ENCODE measurements around the gene SH3PXD2A.

The SH3PXD2A gene

DNA sequence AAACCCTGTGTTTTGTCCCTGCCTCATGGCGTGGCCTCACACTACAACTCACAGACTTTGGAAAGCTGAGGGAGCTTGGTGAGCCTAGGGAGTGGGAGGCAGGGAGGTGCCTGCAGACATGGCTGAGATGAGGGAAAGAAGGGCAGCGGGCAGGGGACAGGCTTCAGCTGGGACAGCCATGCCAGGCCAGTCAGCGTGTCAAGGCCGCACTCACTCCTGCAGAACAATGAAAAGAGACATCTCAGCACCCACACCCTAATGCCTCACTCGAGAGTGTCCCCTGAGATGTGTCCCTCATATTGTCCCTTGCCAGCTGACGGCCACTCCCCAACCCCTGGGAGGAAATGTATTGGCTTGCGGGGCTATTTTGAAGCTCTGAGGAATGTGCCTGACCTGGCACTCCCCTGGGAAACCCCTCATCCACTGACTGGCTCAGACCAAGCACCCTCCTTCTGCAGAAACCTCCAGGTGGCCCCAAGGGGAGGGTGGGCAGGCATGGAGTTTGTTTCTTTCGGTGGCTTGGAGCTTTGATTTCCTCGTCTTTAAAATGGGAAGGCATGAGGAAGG, 31.6 kb downstream of the SH3PXD2A start:
- Histone ChIP-seq H3K9me3 (ENCODE audit: control insufficient read depth, low read length) (no peaks in the 10 kb centered on the region), H2AFZ (no peak overlapping the region), H3K79me2 (no peaks in the 10 kb centered on the region), H3K9ac (no peak overlapping the region), H3K36me3 (ENCODE audit: control insufficient read depth, insufficient read depth, low read length) (no peaks in the 10 kb centered on the region), H3K27me3 (ENCODE audit: control insufficient read depth, insufficient read depth, low read length) (no peaks in the 10 kb centered on the region), H3K4me3 (ENCODE audit: low read depth, low read length) (no peak overlapping the region), H3K4me2 (ENCODE audit: low read length) (no peak overlapping the region), H3K27ac (no peak overlapping the region), H3K4me1 (no peaks in the 10 kb centered on the region)
- no peak for TF ChIP-seq CTCF (IDR thresholded peaks at IDR 0.05)

GRCh38 chr10:103822800-103823199, 32.6 kb downstream of the SH3PXD2A start:
- H3K9me3 ChIP-seq (ENCODE audit: control insufficient read depth, low read length) = no peaks in the 10 kb centered on the region
- H3K4me1 ChIP-seq = no peaks in the 10 kb centered on the region
- TF ChIP-seq CTCF (IDR thresholded peaks at IDR 0.05) = no peak
- no peak overlapping the region for H2AFZ ChIP-seq
- no peak overlapping the region for H3K27ac ChIP-seq
- H3K36me3 ChIP-seq (ENCODE audit: control insufficient read depth, insufficient read depth, low read length) = no peaks in the 10 kb centered on the region
- no peak overlapping the region for H3K4me2 ChIP-seq (ENCODE audit: low read length)
- no peak overlapping the region for H3K9ac ChIP-seq
- no peaks in the 10 kb centered on the region for H3K27me3 ChIP-seq (ENCODE audit: control insufficient read depth, insufficient read depth, low read length)
- H3K79me2 ChIP-seq = no peaks in the 10 kb centered on the region
- H3K4me3 ChIP-seq (ENCODE audit: low read depth, low read length) = no peak overlapping the region

- Histone ChIP-seq H3K4me3 (ENCODE audit: low read depth, low read length) (no peak overlapping the region), H3K4me1 (no peaks in the 10 kb centered on the region), H2AFZ (no peak overlapping the region), H3K27me3 (ENCODE audit: control insufficient read depth, insufficient read depth, low read length) (no peaks in the 10 kb centered on the region), H3K4me2 (ENCODE audit: low read length) (no peak overlapping the region), H3K9ac (no peak overlapping the region), H3K27ac (no peak overlapping the region), H3K79me2 (no peaks in the 10 kb centered on the region), H3K36me3 (ENCODE audit: control insufficient read depth, insufficient read depth, low read length) (no peaks in the 10 kb centered on the region), H3K9me3 (ENCODE audit: control insufficient read depth, low read length) (no peaks in the 10 kb centered on the region)
- TF ChIP-seq CTCF (IDR thresholded peaks at IDR 0.05) = no peak
These were observed 33.2 kb downstream of the SH3PXD2A start for GRCh38 chr10:103822107-103822716.

- H3K9ac ChIP-seq = no peak overlapping the region
- H3K4me3 ChIP-seq (ENCODE audit: low read depth, low read length) = no peak overlapping the region
- H2AFZ ChIP-seq = no peak overlapping the region
- H3K4me2 ChIP-seq (ENCODE audit: low read length) = peak overlapping the region; percentile 15
- H3K27ac ChIP-seq = no peak overlapping the region
- no peaks in the 10 kb centered on the region for H3K9me3 ChIP-seq (ENCODE audit: control insufficient read depth, low read length)
- H3K27me3 ChIP-seq (ENCODE audit: control insufficient read depth, insufficient read depth, low read length) = no peaks in the 10 kb centered on the region
- no peaks in the 10 kb centered on the region for H3K36me3 ChIP-seq (ENCODE audit: control insufficient read depth, insufficient read depth, low read length)
- H3K4me1 ChIP-seq = peaks cover 2% of the 10 kb centered on the region
- no peak for TF ChIP-seq CTCF (IDR thresholded peaks at IDR 0.05)
- H3K79me2 ChIP-seq = no peaks in the 10 kb centered on the region
These were observed 35.0 kb downstream of the SH3PXD2A start for GRCh38 chr10:103820101-103821062.

Measured in parathyroid adenoma (tissue), 2 donors.